Transverse colon (tissue), 4 donors: ENCODE measurements around the gene THEM5. TPM values are rescaled to one million over a fixed set of nuclear protein-coding genes. Genes with fewer than 3 reads are reported as not detected.
"Not testable (repeated sequence)": the region's sequence is repeated elsewhere in the genome, so short reads cannot be mapped to it uniquely, and the experiment has no call there.

ENCODE experiments used
- DNase-seq: peaks from one replicate; pipeline ENCODE4 v3.0.0-alpha.2; 2019
- H3K27ac ChIP-seq, 4 donors: fragments of 200-600 bp; sonication (generic); 2 replicates each; pipeline ENCODE4 v1.5.1; 2016 to 2018; ENCODE audit warnings: inconsistent platforms in 4 of 4
- H3K27me3 ChIP-seq: fragments of 200-600 bp; sonication (generic); 2 replicates; pipeline ENCODE4 v1.5.1; 2017; ENCODE audit warnings: inconsistent platforms
- H3K36me3 ChIP-seq, 4 donors: fragments of 200-600 bp; sonication (generic); 2 replicates each; pipeline ENCODE4 v1.5.1; 2017 to 2019; ENCODE audit warnings: inconsistent platforms in 4 of 4
- H3K4me1 ChIP-seq, 4 donors: fragments of 200-600 bp; sonication (generic); 2 replicates each; pipeline ENCODE4 v1.5.1; 2017 to 2020; ENCODE audit warnings: inconsistent platforms in 4 of 4
- H3K4me3 ChIP-seq, 4 donors: fragments of 200-600 bp; sonication (generic); 1 replicate in 1 of 4; 2 replicates in 3 of 4; pipeline versions ENCODE4 v1.5.1 to v1.6.1; 2017 to 2019; ENCODE audit warnings: inconsistent platforms in 4 of 4
- H3K9me3 ChIP-seq, 2 donors: fragments of 200-600 bp; sonication (generic); 2 replicates each; pipeline ENCODE4 v1.5.1; 2017 to 2019; ENCODE audit warnings: inconsistent platforms in 2 of 2
- CTCF ChIP-seq, 5 experiments: fragments of 200-600 bp in 3 of 5; fragments of 450-650 bp in 2 of 5; sonication (generic) in 3 of 5; IDR thresholded peaks; 1 replicate in 2 of 5; 2 replicates in 3 of 5; pipeline ENCODE4 v1.5.1; 2016 to 2017; ENCODE audit warnings: antibody characterized with exemption in 5 of 5, inconsistent platforms in 3 of 5, mild to moderate bottlenecking in 2 of 5, moderate library complexity in 1 of 5
- EP300 ChIP-seq: sonication (generic); formaldehyde crosslinking; IDR thresholded peaks from one replicate; pipeline ENCODE4 v1.6.1; 2017; ENCODE audit warnings: antibody characterized with exemption, low read depth
- POLR2A ChIP-seq: fragments of 450-650 bp; IDR thresholded peaks from one replicate; pipeline ENCODE4 v1.6.1; 2016; ENCODE audit warnings: antibody characterized with exemption, mild to moderate bottlenecking, moderate library complexity
- POLR2AphosphoS5 ChIP-seq, 3 donors: sonication (generic); formaldehyde crosslinking; IDR thresholded peaks; one replicate each; pipeline ENCODE4 v1.6.1; 2016; ENCODE audit warnings: antibody characterized with exemption in 3 of 3
- WGBS, 2 donors: methylation state at CpG; one replicate each; pipeline ENCODE4 v1.1.5; 2018; ENCODE audit warnings: low coverage in 1 of 2; 5-methylcytosine and 5-hydroxymethylcytosine counted together
- in situ Hi-C, 4 donors: fragments of 200-750 bp; cut with MboI; loops; one replicate each; pipeline versions ENCODE4 v1.15.0 to v1.15.1; 2017; ENCODE audit warnings: low sequenced_read_pairs in 3 of 4, low pct_ligation_motif_present in 1 of 4, low pct_unique_long_range_greater_than_20kb in 1 of 4
- intact Hi-C: fragments of 100-400 bp; cut with DNase I; formaldehyde crosslinking; loops from one replicate; pipeline ENCODE4 v1.15.1; 2023; ENCODE audit warnings: low total_unique reads
- total RNA-seq, 4 donors: library from RNA; depleted of rRNA; stranded (reverse); fragments of >200 nt; gene quantifications; one replicate each; pipeline ENCODE4 v1.1.0, GENCODE V29; 2016

Gene THEM5
- total RNA-seq, 4 donors from 2014 or later: not detected

- 48 to 66% methylated on average over 4 of the region's 4 CpGs for WGBS, 2 donors
- no peak for TF ChIP-seq POLR2AphosphoS5 (IDR thresholded peaks at IDR 0.05)
- no peak for TF ChIP-seq POLR2A
- TF ChIP-seq CTCF (IDR thresholded peaks at IDR 0.05): no peak
- no peak for TF ChIP-seq EP300
- H3K4me3 ChIP-seq: no peak overlapping the region
- H3K36me3 ChIP-seq: no peaks in the 10 kb centered on the region
- no peaks in the 10 kb centered on the region for H3K4me1 ChIP-seq
- DNase-seq: no peak
- H3K9me3 ChIP-seq: no peaks in the 10 kb centered on the region
- intact Hi-C loops: no loop called here
- in situ Hi-C loops: no loop called here
- no peak overlapping the region for H3K27ac ChIP-seq
- no peaks in the 10 kb centered on the region for H3K27me3 ChIP-seq
Observed at GRCh38 chr1:151855933-151856332, 2.4 kb upstream of the THEM5 start.

- DNase-seq, intact Hi-C loops, H3K4me1 ChIP-seq, H3K4me3 ChIP-seq, H3K36me3 ChIP-seq, H3K27me3 ChIP-seq, H3K27ac ChIP-seq, H3K9me3 ChIP-seq, in situ Hi-C loops: not testable (repeated sequence)
- WGBS, 2 donors: 55 to 78% methylated on average over 2 to 8 of the region's 8 CpGs
Observed at GRCh38 chr1:151855516-151855915, 2.0 kb upstream of the THEM5 start.

GRCh38 chr1:151854658-151855057, 1.1 kb upstream of the THEM5 start:
- H3K9me3 ChIP-seq: no peaks in the 10 kb centered on the region
- no peaks in the 10 kb centered on the region for H3K27me3 ChIP-seq
- TF ChIP-seq EP300 (no peak), POLR2A (no peak), CTCF (IDR thresholded peaks at IDR 0.05) (no peak), POLR2AphosphoS5 (IDR thresholded peaks at IDR 0.05) (no peak)
- DNase-seq: no peak
- WGBS, 2 donors: 70 to 85% methylated on average over 6 to 7 of the region's 7 CpGs
- H3K4me3 ChIP-seq: no peak overlapping the region
- intact Hi-C loops (no loop called here), in situ Hi-C loops (no loop called here)
- no peaks in the 10 kb centered on the region for H3K4me1 ChIP-seq
- H3K36me3 ChIP-seq: no peaks in the 10 kb centered on the region
- H3K27ac ChIP-seq: no peak overlapping the region

GRCh38 chr1:151852733-151853132, 779 bp downstream of the THEM5 start:
- intact Hi-C loops (no loop called here), in situ Hi-C loops (no loop called here)
- Histone ChIP-seq H3K36me3 (no peaks in the 10 kb centered on the region), H3K9me3 (no peaks in the 10 kb centered on the region), H3K27me3 (peaks cover 8% of the 10 kb centered on the region), H3K27ac (no peak overlapping the region), H3K4me1 (no peaks in the 10 kb centered on the region), H3K4me3 (no peak overlapping the region)
- TF ChIP-seq POLR2AphosphoS5 (IDR thresholded peaks at IDR 0.05): no peak
- TF ChIP-seq EP300: no peak
- no peak for TF ChIP-seq CTCF (IDR thresholded peaks at IDR 0.05)
- TF ChIP-seq POLR2A: no peak
- DNase-seq: no peak
- 93% methylated on average over 4 of the region's 4 CpGs; no CpG with 5 or more reads in 1 of the 2 donors for WGBS, 2 donors

GRCh38 chr1:151851886-151852285, 1.6 kb downstream of the THEM5 start:
- DNase-seq: no peak
- WGBS, 2 donors: 84% methylated on average over 8 of the region's 8 CpGs; no CpG with 5 or more reads in 1 of the 2 donors
- no peaks in the 10 kb centered on the region for H3K9me3 ChIP-seq
- no peak overlapping the region for H3K4me3 ChIP-seq
- TF ChIP-seq CTCF (IDR thresholded peaks at IDR 0.05) (no peak), POLR2A (no peak), EP300 (no peak), POLR2AphosphoS5 (IDR thresholded peaks at IDR 0.05) (no peak)
- in situ Hi-C loops (no loop called here), intact Hi-C loops (no loop called here)
- peaks cover 8% of the 10 kb centered on the region for H3K27me3 ChIP-seq
- no peak overlapping the region for H3K27ac ChIP-seq
- H3K4me1 ChIP-seq: no peaks in the 10 kb centered on the region
- H3K36me3 ChIP-seq: no peaks in the 10 kb centered on the region
